ENCODE data around the gene HOXA5. TPM values are rescaled to one million over a fixed set of nuclear protein-coding genes. Genes with fewer than 3 reads are reported as not detected.

The HOXA5 gene
- total RNA-seq, 1 donor from 2014 or later, result 3.2 TPM

GRCh38 chr7:27105301-27106031 is 38.0 kb downstream of the HOXA5 start:
- Mint-ChIP-seq H3K4me3 (peak overlapping the region; percentile 99), H3K27me3 (ENCODE audit: low read depth) (peaks cover 96% of the 10 kb centered on the region), H3K36me3 (ENCODE audit: low read depth) (peaks cover 22% of the 10 kb centered on the region), H3K4me1 (peaks cover 81% of the 10 kb centered on the region), H3K9me3 (no peaks in the 10 kb centered on the region), H3K27ac (ENCODE audit: unreplicated experiment) (peak overlapping the region; percentile 97)
- TF ChIP-seq CTCF (conservative IDR thresholded peaks at IDR 0.05), result no peak
- no peak for DNase-seq (ENCODE audit: low read depth, low spot score)

GRCh38 chr7:27104341-27105058 is 39.0 kb downstream of the HOXA5 start:
- H3K27me3 Mint-ChIP-seq (ENCODE audit: low read depth), result peaks cover 96% of the 10 kb centered on the region
- no peaks in the 10 kb centered on the region for H3K9me3 Mint-ChIP-seq
- TF ChIP-seq CTCF (conservative IDR thresholded peaks at IDR 0.05), result no peak
- H3K4me1 Mint-ChIP-seq, result peaks cover 84% of the 10 kb centered on the region
- H3K4me3 Mint-ChIP-seq, result peak overlapping the region; percentile 99
- DNase-seq (ENCODE audit: low read depth, low spot score), result no peak
- peaks cover 25% of the 10 kb centered on the region for H3K36me3 Mint-ChIP-seq (ENCODE audit: low read depth)
- peak overlapping the region; percentile 97 for H3K27ac Mint-ChIP-seq (ENCODE audit: unreplicated experiment)

GRCh38 chr7:27103489-27104226 is 39.8 kb downstream of the HOXA5 start:
- peaks cover 86% of the 10 kb centered on the region for H3K4me1 Mint-ChIP-seq
- peaks cover 28% of the 10 kb centered on the region for H3K36me3 Mint-ChIP-seq (ENCODE audit: low read depth)
- no peaks in the 10 kb centered on the region for H3K9me3 Mint-ChIP-seq
- DNase-seq (ENCODE audit: low read depth, low spot score), result no peak
- peak overlapping the region; percentile 97 for H3K27ac Mint-ChIP-seq (ENCODE audit: unreplicated experiment)
- no peak for TF ChIP-seq CTCF (conservative IDR thresholded peaks at IDR 0.05)
- H3K27me3 Mint-ChIP-seq (ENCODE audit: low read depth), result peaks cover 96% of the 10 kb centered on the region
- peak overlapping the region; percentile 99 for H3K4me3 Mint-ChIP-seq

GRCh38 chr7:27102581-27103442 is 40.7 kb downstream of the HOXA5 start, which contains the start of gene HOXA2:
Gene HOXA2, minus strand, starts transcription at chr7:27102683. Its CDS starts 183 bp downstream, at chr7:27102500.
- Mint-ChIP-seq H3K36me3 (ENCODE audit: low read depth) (peaks cover 30% of the 10 kb centered on the region), H3K4me3 (peak within 1 kb of the TSS; percentile 99), H3K27me3 (ENCODE audit: low read depth) (peaks cover 96% of the 10 kb centered on the region), H3K27ac (ENCODE audit: unreplicated experiment) (peak within 1 kb of the TSS; percentile 99), H3K4me1 (peaks cover 85% of the 10 kb centered on the region), H3K9me3 (no peaks in the 10 kb centered on the region)
- no peak for DNase-seq (ENCODE audit: low read depth, low spot score)
- TF ChIP-seq CTCF (conservative IDR thresholded peaks at IDR 0.05), result no peak
